ENCODE data around the gene USP49. TPM values are rescaled to one million over a fixed set of nuclear protein-coding genes. Genes with fewer than 3 reads are reported as not detected.
A peak's percentile ranks its signal among the peaks of the same experiment; 100 is the strongest.

Gene USP49
- total RNA-seq, 1 experiment from 2014 or later, result 4.1 TPM

DNA sequence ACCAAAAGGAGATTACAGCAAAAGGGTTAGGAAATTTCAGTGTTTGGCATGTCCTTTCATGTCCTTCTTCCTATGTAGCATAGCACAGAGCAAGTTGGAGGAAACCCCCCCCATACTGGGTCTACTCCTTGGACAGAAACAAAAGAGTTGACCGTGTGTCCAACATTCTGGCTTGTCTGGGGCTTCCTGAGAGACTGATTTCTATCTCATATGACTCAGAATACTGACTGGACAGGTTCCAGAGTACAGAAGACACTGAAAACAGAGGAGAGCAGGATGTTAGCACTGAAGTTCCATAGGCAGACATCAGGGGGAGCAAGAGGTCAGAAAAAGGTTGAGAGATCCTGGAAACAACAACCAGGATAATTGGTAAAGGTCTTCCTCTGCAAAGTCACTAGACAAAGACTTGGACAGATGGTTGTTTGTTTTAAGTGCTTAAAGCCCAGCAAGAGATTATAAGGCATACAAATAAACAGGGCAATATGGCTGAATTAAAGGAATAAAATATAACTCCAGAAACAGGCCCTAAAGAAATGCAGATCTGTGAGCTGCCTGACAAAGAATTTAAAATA, 48.4 kb downstream of the USP49 start:
- ChIA-PET POLR2A (interaction anchor here (0.6 to 5.4 kb wide), 14 partner anchors 9 to 1251 kb away, joined by 3 to 46 read pairs (median 5); partner anchors contain the start of genes BYSL, CCND3, MED20 and TOMM6), CTCF (interaction anchor here (0.5 to 4.5 kb wide), 30 partner anchors 9 to 437 kb away, joined by 3 to 28 read pairs (median 5); partner anchors contain the start of genes BYSL, CCND3, MED20 and USP49)
- H3K9me3 Mint-ChIP-seq (ENCODE audit: unreplicated experiment), result no peaks in the 10 kb centered on the region
- H3K27me3 Mint-ChIP-seq (ENCODE audit: insufficient read depth, unreplicated experiment), result no peaks in the 10 kb centered on the region
- BruUV-seq (replicated peaks), result no TSS peak
- DNase-seq (ENCODE audit: unreplicated experiment), result peak; percentile 97
- H3K27ac Mint-ChIP-seq (ENCODE audit: low read depth, unreplicated experiment), result peak overlapping the region; percentile 49
- H3K36me3 Mint-ChIP-seq (ENCODE audit: insufficient read depth, unreplicated experiment), result no peaks in the 10 kb centered on the region
- TF ChIP-seq CTCF (IDR thresholded peaks at IDR 0.05; ENCODE audit: unreplicated experiment), result peak; percentile 79
- peaks cover 12% of the 10 kb centered on the region for H3K4me1 Mint-ChIP-seq (ENCODE audit: insufficient read depth, unreplicated experiment)
- H3K4me3 Mint-ChIP-seq (ENCODE audit: unreplicated experiment), result no peak overlapping the region
- intact Hi-C loops (cut with micrococcal nuclease), result loop anchor here (1.0 kb wide), 3 partner anchors 75 to 198 kb away; partner anchors contain the start of genes BYSL and MED20

- DNase-seq (ENCODE audit: unreplicated experiment), result no peak
- Mint-ChIP-seq H3K27me3 (ENCODE audit: insufficient read depth, unreplicated experiment) (no peaks in the 10 kb centered on the region), H3K4me1 (ENCODE audit: insufficient read depth, unreplicated experiment) (peaks cover 12% of the 10 kb centered on the region), H3K27ac (ENCODE audit: low read depth, unreplicated experiment) (no peak overlapping the region), H3K4me3 (ENCODE audit: unreplicated experiment) (no peak overlapping the region), H3K36me3 (ENCODE audit: insufficient read depth, unreplicated experiment) (peaks cover 4% of the 10 kb centered on the region), H3K9me3 (ENCODE audit: unreplicated experiment) (no peaks in the 10 kb centered on the region)
- no TSS peak for BruUV-seq (replicated peaks)
- ChIA-PET CTCF (no interaction called here), POLR2A (no interaction called here)
- intact Hi-C loops (cut with micrococcal nuclease), result no loop called here
- no peak for TF ChIP-seq CTCF (IDR thresholded peaks at IDR 0.05; ENCODE audit: unreplicated experiment)
These were observed 52.0 kb downstream of the USP49 start for GRCh38 chr6:41843178-41843577.

GRCh38 chr6:41840326-41840725, 54.8 kb downstream of the USP49 start:
- intact Hi-C loops (cut with micrococcal nuclease), result no loop called here
- peaks cover 4% of the 10 kb centered on the region for H3K36me3 Mint-ChIP-seq (ENCODE audit: insufficient read depth, unreplicated experiment)
- no TSS peak for BruUV-seq (replicated peaks)
- CTCF ChIA-PET, result no interaction called here
- H3K27ac Mint-ChIP-seq (ENCODE audit: low read depth, unreplicated experiment), result no peak overlapping the region
- no peaks in the 10 kb centered on the region for H3K27me3 Mint-ChIP-seq (ENCODE audit: insufficient read depth, unreplicated experiment)
- no peak for TF ChIP-seq CTCF (IDR thresholded peaks at IDR 0.05; ENCODE audit: unreplicated experiment)
- no peak for DNase-seq (ENCODE audit: unreplicated experiment)
- no peak overlapping the region for H3K4me3 Mint-ChIP-seq (ENCODE audit: unreplicated experiment)
- POLR2A ChIA-PET, result no interaction called here
- no peaks in the 10 kb centered on the region for H3K4me1 Mint-ChIP-seq (ENCODE audit: insufficient read depth, unreplicated experiment)
- H3K9me3 Mint-ChIP-seq (ENCODE audit: unreplicated experiment), result peaks cover 15% of the 10 kb centered on the region

DNA sequence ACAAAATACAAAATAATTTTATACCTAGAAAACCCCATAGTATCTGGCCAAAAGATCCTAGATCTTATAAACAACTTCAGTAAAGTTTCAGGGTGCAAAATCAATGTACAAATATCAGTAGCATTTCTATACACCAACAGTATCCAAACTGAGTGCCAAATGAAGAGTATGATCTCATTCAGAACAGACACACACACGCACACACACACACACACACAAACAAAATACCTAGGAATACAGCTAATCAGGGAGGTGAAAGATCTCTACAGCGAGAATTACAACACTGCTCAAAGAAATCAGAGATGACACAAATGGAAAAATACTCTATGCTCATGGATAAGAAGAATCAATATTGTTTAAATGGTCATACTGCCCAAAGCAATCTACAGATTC, 58.5 kb downstream of the USP49 start:
- Mint-ChIP-seq H3K27ac (ENCODE audit: low read depth, unreplicated experiment) (no peak overlapping the region), H3K4me1 (ENCODE audit: insufficient read depth, unreplicated experiment) (no peaks in the 10 kb centered on the region), H3K36me3 (ENCODE audit: insufficient read depth, unreplicated experiment) (peaks cover 9% of the 10 kb centered on the region), H3K4me3 (ENCODE audit: unreplicated experiment) (no peak overlapping the region), H3K27me3 (ENCODE audit: insufficient read depth, unreplicated experiment) (no peaks in the 10 kb centered on the region), H3K9me3 (ENCODE audit: unreplicated experiment) (peaks cover 15% of the 10 kb centered on the region)
- no peak for DNase-seq (ENCODE audit: unreplicated experiment)
- intact Hi-C loops (cut with micrococcal nuclease), result no loop called here
- BruUV-seq (replicated peaks), result no TSS peak
- CTCF ChIA-PET, result interaction anchor here (0.5 to 0.9 kb wide), 3 partner anchors 83 to 208 kb away, joined by 3 read pairs; partner anchors contain the start of genes BYSL and MED20
- POLR2A ChIA-PET, result no interaction called here
- TF ChIP-seq CTCF (IDR thresholded peaks at IDR 0.05; ENCODE audit: unreplicated experiment), result no peak

Data from MCF 10A (cell line).